Duodenal mucosa (tissue), 2 donors: Measurements from ENCODE around the gene SPIC.

Experiments
- H3K27ac ChIP-seq: one replicate; pipeline ENCODE4 v1.7.0; 2013; ENCODE audit warnings: low read depth, low read length
- H3K27me3 ChIP-seq, 2 donors: one replicate each; pipeline ENCODE4 v1.7.0; 2013; ENCODE audit warnings: low read length in 2 of 2, control low read depth in 1 of 2; ENCODE audit not compliant: insufficient read depth in 2 of 2, control insufficient read depth in 1 of 2
- H3K36me3 ChIP-seq, 2 donors: one replicate each; pipeline ENCODE4 v1.7.0; 2013; ENCODE audit warnings: low read length in 2 of 2, control low read depth in 1 of 2; ENCODE audit not compliant: insufficient read depth in 2 of 2, control insufficient read depth in 1 of 2
- H3K4me1 ChIP-seq, 2 donors: one replicate each; pipeline ENCODE4 v1.7.0; 2013; ENCODE audit warnings: low read length in 2 of 2, control low read depth in 1 of 2; ENCODE audit not compliant: insufficient read depth in 2 of 2, control insufficient read depth in 1 of 2
- H3K4me3 ChIP-seq, 2 donors: one replicate each; pipeline ENCODE4 v1.7.0; 2013; ENCODE audit warnings: low read length in 2 of 2, low read depth in 1 of 2
- H3K9ac ChIP-seq, 2 donors: one replicate each; pipeline ENCODE4 v1.7.0; 2013; ENCODE audit warnings: low read length in 2 of 2, low read depth in 1 of 2
- H3K9me3 ChIP-seq, 2 donors: one replicate each; pipeline ENCODE4 v1.7.0; 2013; ENCODE audit warnings: low read length in 2 of 2, control low read depth in 1 of 2; ENCODE audit not compliant: control insufficient read depth in 1 of 2

The SPIC gene

DNA sequence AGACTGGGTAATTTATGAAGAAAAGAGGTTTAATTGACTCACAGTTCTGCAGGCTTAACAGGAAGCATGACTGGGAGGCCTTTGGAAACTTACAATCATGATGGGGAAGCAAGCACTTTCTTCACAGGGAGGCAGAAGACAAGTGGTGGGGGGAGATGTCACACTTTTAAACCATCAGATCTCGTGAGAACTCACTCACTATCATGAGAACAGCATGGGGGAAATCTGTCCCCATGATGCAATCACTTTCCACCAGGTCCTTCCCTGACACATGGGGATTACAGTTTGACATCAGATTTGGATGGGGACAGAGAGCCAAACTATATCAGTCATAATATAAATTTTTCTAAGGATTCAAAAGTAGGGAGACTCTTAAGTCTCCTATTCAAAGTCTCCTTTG, 46.0 kb downstream of the SPIC start:
- Histone ChIP-seq H3K4me1 (peaks cover 0 to under 1% of the 10 kb centered on the region in 2 donors), H3K27ac (no peak overlapping the region), H3K9me3 (no peaks in the 10 kb centered on the region), H3K27me3 (no peaks in the 10 kb centered on the region), H3K4me3 (no peak overlapping the region), H3K36me3 (no peaks in the 10 kb centered on the region), H3K9ac (no peak overlapping the region)

- Histone ChIP-seq H3K36me3 (no peaks in the 10 kb centered on the region), H3K4me1 (peaks cover 0 to 5% of the 10 kb centered on the region in 2 donors), H3K9ac (no peak overlapping the region), H3K27ac (no peak overlapping the region), H3K4me3 (no peak overlapping the region), H3K9me3 (no peaks in the 10 kb centered on the region), H3K27me3 (no peaks in the 10 kb centered on the region)
Observed at GRCh38 chr12:101527682-101528081, 52.5 kb downstream of the SPIC start.

DNA sequence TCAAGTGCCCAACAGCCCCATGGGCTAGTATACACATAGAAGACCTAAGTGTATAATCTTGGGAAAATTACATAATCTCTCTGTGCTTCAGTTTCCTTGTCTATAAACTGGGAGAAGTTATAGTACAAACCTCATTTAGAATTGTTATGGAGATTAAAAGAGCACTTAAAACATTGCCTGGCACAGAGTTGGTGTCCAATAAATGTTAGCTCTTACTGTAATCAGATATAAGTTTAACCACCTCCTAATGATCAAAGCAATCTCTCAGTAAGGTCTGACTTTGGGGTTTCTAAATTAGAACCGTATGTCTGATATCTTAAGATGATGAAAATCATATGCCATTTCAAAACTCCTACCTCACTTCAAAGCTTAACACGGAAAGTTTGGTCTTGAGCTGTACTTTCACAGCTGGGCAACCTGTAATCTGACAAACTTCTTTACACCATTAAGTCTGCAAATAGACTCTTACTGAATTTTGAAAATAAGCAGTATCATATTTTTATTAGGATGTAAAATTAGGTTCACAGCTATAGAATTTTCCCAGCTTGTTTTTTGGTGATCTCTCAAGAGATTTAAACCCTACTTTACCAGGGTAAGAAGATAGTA, 61.0 kb downstream of the SPIC start:
- no peaks in the 10 kb centered on the region for H3K27me3 ChIP-seq
- no peak overlapping the region for H3K9ac ChIP-seq
- H3K4me1 ChIP-seq, result no peaks in the 10 kb centered on the region

More for the DNA sequence above, 61.0 kb downstream of the SPIC start:
- no peak overlapping the region for H3K27ac ChIP-seq
- no peaks in the 10 kb centered on the region for H3K9me3 ChIP-seq
- no peaks in the 10 kb centered on the region for H3K36me3 ChIP-seq
- H3K4me3 ChIP-seq, result no peak overlapping the region
